SK-N-SH (cell line): Measurements from ENCODE around the gene CHST7.

Experiments
- CHD2 ChIP-seq: fragments of 150-350 bp; IDR thresholded peaks from 2 replicates; pipeline ENCODE4 v1.6.1; 2018; ENCODE audit warnings: low read length; ENCODE audit not compliant: partially characterized antibody
- FOXM1 ChIP-seq: IDR thresholded peaks from 2 replicates; pipeline ENCODE4 v1.4.0; 2012; ENCODE audit warnings: low read depth, mild to moderate bottlenecking
- POLR2AphosphoS5 ChIP-seq: IDR thresholded peaks from 2 replicates; pipeline ENCODE4 v1.6.1; 2012; ENCODE audit warnings: low read depth, low read length
- RAD21 ChIP-seq: IDR thresholded peaks from 2 replicates; pipeline ENCODE4 v1.6.1; 2012; ENCODE audit warnings: mild to moderate bottlenecking, low read length
- RFX5 ChIP-seq: IDR thresholded peaks from 2 replicates; pipeline ENCODE4 v1.6.1; 2012; ENCODE audit warnings: mild to moderate bottlenecking, improper control_type of control experiment, low read length
- TAF1 ChIP-seq: IDR thresholded peaks from 2 replicates; pipeline ENCODE4 v1.6.1; 2012; ENCODE audit warnings: low read depth, mild to moderate bottlenecking, low read length, moderate library complexity, borderline replicate concordance
- TCF12 ChIP-seq: IDR thresholded peaks from 2 replicates; pipeline ENCODE4 v1.4.0; 2012
- YY1 ChIP-seq: IDR thresholded peaks from 2 replicates; pipeline ENCODE4 v1.4.0; 2012; ENCODE audit warnings: low read depth, mild to moderate bottlenecking
- TF ChIP-seq, protein P1 (sequence below): IDR thresholded peaks from 2 replicates; pipeline ENCODE4 v1.4.0; 2012; ENCODE audit warnings: low read depth
- TF ChIP-seq, protein P2 (sequence below): fragments of 200-600 bp; sonication (generic); IDR thresholded peaks from 2 replicates; pipeline ENCODE4 v1.6.1; 2017; ENCODE audit warnings: antibody characterized with exemption, mild to moderate bottlenecking, moderate library complexity
- TF ChIP-seq, protein P3 (sequence below): fragments of 150-350 bp; IDR thresholded peaks from 2 replicates; pipeline ENCODE4 v1.6.1; 2016; ENCODE audit warnings: mild to moderate bottlenecking, low read depth, low read length

DNA sequence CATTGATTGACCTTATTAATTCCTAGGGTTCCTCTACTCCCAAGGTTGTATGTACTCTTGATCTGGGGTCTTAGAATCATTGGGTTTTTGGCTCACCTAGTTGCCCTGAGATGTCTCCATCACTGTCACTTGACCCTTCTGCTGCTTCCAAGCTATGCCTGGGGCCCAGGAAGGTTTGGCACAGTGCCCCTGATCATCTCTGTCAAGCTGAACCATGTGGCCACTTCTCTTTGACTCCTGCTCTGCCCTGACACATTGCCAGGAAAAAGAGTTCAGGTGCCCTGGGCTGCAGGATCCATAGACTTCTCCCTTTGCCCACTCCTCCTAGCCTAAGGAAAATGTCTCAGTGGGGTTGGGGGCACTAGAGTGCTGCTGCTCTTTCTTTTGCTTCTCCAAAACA is 3.9 kb upstream of the CHST7 start:
- TF ChIP-seq, protein P1, sequence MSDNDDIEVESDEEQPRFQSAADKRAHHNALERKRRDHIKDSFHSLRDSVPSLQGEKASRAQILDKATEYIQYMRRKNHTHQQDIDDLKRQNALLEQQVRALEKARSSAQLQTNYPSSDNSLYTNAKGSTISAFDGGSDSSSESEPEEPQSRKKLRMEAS = no peak
- no peak for TF ChIP-seq TCF12
- TF ChIP-seq, protein P2, sequence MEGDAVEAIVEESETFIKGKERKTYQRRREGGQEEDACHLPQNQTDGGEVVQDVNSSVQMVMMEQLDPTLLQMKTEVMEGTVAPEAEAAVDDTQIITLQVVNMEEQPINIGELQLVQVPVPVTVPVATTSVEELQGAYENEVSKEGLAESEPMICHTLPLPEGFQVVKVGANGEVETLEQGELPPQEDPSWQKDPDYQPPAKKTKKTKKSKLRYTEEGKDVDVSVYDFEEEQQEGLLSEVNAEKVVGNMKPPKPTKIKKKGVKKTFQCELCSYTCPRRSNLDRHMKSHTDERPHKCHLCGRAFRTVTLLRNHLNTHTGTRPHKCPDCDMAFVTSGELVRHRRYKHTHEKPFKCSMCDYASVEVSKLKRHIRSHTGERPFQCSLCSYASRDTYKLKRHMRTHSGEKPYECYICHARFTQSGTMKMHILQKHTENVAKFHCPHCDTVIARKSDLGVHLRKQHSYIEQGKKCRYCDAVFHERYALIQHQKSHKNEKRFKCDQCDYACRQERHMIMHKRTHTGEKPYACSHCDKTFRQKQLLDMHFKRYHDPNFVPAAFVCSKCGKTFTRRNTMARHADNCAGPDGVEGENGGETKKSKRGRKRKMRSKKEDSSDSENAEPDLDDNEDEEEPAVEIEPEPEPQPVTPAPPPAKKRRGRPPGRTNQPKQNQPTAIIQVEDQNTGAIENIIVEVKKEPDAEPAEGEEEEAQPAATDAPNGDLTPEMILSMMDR = no peak
- no peak for TF ChIP-seq RAD21
- no peak for TF ChIP-seq YY1
- no peak for TF ChIP-seq RFX5
- TF ChIP-seq, protein P3, sequence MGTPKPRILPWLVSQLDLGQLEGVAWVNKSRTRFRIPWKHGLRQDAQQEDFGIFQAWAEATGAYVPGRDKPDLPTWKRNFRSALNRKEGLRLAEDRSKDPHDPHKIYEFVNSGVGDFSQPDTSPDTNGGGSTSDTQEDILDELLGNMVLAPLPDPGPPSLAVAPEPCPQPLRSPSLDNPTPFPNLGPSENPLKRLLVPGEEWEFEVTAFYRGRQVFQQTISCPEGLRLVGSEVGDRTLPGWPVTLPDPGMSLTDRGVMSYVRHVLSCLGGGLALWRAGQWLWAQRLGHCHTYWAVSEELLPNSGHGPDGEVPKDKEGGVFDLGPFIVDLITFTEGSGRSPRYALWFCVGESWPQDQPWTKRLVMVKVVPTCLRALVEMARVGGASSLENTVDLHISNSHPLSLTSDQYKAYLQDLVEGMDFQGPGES = no peak
- no peak for TF ChIP-seq TAF1
- TF ChIP-seq CHD2 = no peak
- no peak for TF ChIP-seq FOXM1
- TF ChIP-seq POLR2AphosphoS5 = no peak
